GM12873 (cell line): ENCODE data around the gene SARS2.
A peak's percentile ranks its signal among the peaks of the same experiment; 100 is the strongest.

ENCODE experiments used
- CTCF ChIP-seq: IDR thresholded peaks from 2 replicates; pipeline ENCODE4 v1.5.1; 2012; ENCODE audit warnings: low read depth, mild to moderate bottlenecking, moderate library complexity, low read length, control low read depth; ENCODE audit not compliant: insufficient read depth; ENCODE audit errors: missing control alignments

The SARS2 gene

GRCh38 chr19:38953677-38954076, 23.1 kb upstream of the SARS2 start:
- TF ChIP-seq CTCF: no peak

- TF ChIP-seq CTCF: peak; percentile 70
Measured at GRCh38 chr19:38952395-38953165, 22.0 kb upstream of the SARS2 start.

- no peak for TF ChIP-seq CTCF
Measured at GRCh38 chr19:38951187-38951586, 20.6 kb upstream of the SARS2 start.

- TF ChIP-seq CTCF: no peak
Measured at GRCh38 chr19:38949580-38950367, 19.2 kb upstream of the SARS2 start.

GRCh38 chr19:38946229-38947010, 15.9 kb upstream of the SARS2 start:
- no peak for TF ChIP-seq CTCF

- TF ChIP-seq CTCF: no peak
Measured at GRCh38 chr19:38945562-38946228, 15.1 kb upstream of the SARS2 start.

- no peak for TF ChIP-seq CTCF
Measured at GRCh38 chr19:38944981-38945506, 14.5 kb upstream of the SARS2 start.
